Measurements from ENCODE around the gene GTF2IRD1.

GRCh38 chr7:74496272-74496671 is 42.6 kb downstream of the GTF2IRD1 start:
- TF ChIP-seq CTCF (IDR thresholded peaks at IDR 0.05): no peak
- no peak for TF ChIP-seq POLR2A (IDR thresholded peaks at IDR 0.05)
